Osteoblast (primary cell): ENCODE measurements around the gene LRMDA. TPM values are rescaled to one million over a fixed set of nuclear protein-coding genes. Genes with fewer than 3 reads are reported as not detected.

Source experiments
- DNase-seq: peaks from one replicate; pipeline ENCODE4 v3.0.0; 2011; ENCODE audit warnings: low spot score, mixed read lengths; ENCODE audit not compliant: insufficient read length; ENCODE audit errors: missing footprints
- H2AFZ ChIP-seq: 2 replicates; pipeline ENCODE4 v1.6.0; 2011; ENCODE audit warnings: mild to moderate bottlenecking, low read length
- H3K27ac ChIP-seq: 2 replicates; pipeline ENCODE4 v1.5.1; 2011; ENCODE audit warnings: mild to moderate bottlenecking, low read depth, low read length, moderate library complexity
- H3K27me3 ChIP-seq: 2 replicates; pipeline ENCODE4 v1.6.0; 2012; ENCODE audit warnings: mild to moderate bottlenecking, control low read depth, inconsistent platforms, low read length, moderate library complexity; ENCODE audit not compliant: insufficient read depth
- H3K36me3 ChIP-seq: 2 replicates; pipeline ENCODE4 v1.5.1; 2011; ENCODE audit warnings: mild to moderate bottlenecking, low read length, control low read depth, moderate library complexity; ENCODE audit not compliant: insufficient read depth
- H3K4me1 ChIP-seq: 2 replicates; pipeline ENCODE4 v1.5.1; 2011; ENCODE audit warnings: mild to moderate bottlenecking, low read length, control low read depth, moderate library complexity; ENCODE audit not compliant: insufficient read depth
- H3K4me2 ChIP-seq: 2 replicates; pipeline ENCODE4 v1.6.0; 2011; ENCODE audit warnings: mild to moderate bottlenecking, low read length; ENCODE audit not compliant: insufficient read depth
- H3K4me3 ChIP-seq: fragments of 200-600 bp; sonication (generic); 3 replicates; pipeline ENCODE4 v1.5.1; 2012; ENCODE audit warnings: mild to moderate bottlenecking, low read length, inconsistent platforms; ENCODE audit not compliant: insufficient read depth
- H3K79me2 ChIP-seq: 2 replicates; pipeline ENCODE4 v1.6.0; 2012; ENCODE audit warnings: mild to moderate bottlenecking, low read length, control low read depth, inconsistent platforms; ENCODE audit not compliant: insufficient read depth
- H3K9me3 ChIP-seq: 2 replicates; pipeline ENCODE4 v1.5.1; 2011; ENCODE audit warnings: low read depth, low read length, control low read depth
- H4K20me1 ChIP-seq: 2 replicates; pipeline ENCODE4 v1.6.0; 2012; ENCODE audit warnings: mild to moderate bottlenecking, low read length, control low read depth; ENCODE audit not compliant: insufficient read depth
- total RNA-seq: library from RNA; depleted of rRNA; stranded (reverse); fragments of >200 nt; gene quantifications from 2 replicates; pipeline ENCODE4 v1.2.3, GENCODE V29; 2012
- TF ChIP-seq, protein P1 (sequence below): IDR thresholded peaks from 2 replicates; pipeline ENCODE4 v1.5.1; 2011; ENCODE audit warnings: mild to moderate bottlenecking, low read depth, low read length, moderate library complexity; ENCODE audit errors: extremely low read depth

The LRMDA gene
- total RNA-seq, 1 donor, result 18.5 TPM

DNA sequence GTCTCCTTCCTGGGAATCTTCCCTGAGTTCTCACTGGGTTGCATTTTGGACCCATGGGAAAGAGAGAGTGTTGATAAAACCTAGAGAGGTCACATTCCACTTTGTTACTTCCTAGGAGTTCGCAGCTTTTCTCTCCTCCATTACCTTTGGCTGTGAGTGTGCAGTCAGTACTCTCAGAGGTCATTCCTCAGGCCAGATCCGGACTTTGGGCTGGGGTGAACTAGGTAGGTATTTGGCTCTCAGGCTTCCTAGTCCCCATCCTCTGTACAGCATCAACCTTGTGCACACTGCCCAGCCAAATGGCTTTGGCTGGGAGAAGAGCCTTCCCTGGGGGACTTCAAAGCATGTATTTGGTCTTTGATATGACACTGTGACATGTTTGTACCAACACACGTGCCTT is 508.1 kb downstream of the LRMDA start:
- TF ChIP-seq, protein P1, sequence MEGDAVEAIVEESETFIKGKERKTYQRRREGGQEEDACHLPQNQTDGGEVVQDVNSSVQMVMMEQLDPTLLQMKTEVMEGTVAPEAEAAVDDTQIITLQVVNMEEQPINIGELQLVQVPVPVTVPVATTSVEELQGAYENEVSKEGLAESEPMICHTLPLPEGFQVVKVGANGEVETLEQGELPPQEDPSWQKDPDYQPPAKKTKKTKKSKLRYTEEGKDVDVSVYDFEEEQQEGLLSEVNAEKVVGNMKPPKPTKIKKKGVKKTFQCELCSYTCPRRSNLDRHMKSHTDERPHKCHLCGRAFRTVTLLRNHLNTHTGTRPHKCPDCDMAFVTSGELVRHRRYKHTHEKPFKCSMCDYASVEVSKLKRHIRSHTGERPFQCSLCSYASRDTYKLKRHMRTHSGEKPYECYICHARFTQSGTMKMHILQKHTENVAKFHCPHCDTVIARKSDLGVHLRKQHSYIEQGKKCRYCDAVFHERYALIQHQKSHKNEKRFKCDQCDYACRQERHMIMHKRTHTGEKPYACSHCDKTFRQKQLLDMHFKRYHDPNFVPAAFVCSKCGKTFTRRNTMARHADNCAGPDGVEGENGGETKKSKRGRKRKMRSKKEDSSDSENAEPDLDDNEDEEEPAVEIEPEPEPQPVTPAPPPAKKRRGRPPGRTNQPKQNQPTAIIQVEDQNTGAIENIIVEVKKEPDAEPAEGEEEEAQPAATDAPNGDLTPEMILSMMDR, result no peak
- no peaks in the 10 kb centered on the region for H3K79me2 ChIP-seq
- no peak for DNase-seq
- no peaks in the 10 kb centered on the region for H3K4me1 ChIP-seq
- peaks cover 7% of the 10 kb centered on the region for H3K27me3 ChIP-seq
- H3K9me3 ChIP-seq, result no peaks in the 10 kb centered on the region
- H3K27ac ChIP-seq, result no peak overlapping the region
- H3K36me3 ChIP-seq, result no peaks in the 10 kb centered on the region
- H4K20me1 ChIP-seq, result peaks cover 3% of the 10 kb centered on the region
- no peak overlapping the region for H3K4me2 ChIP-seq
- no peak overlapping the region for H2AFZ ChIP-seq
- no peak overlapping the region for H3K4me3 ChIP-seq

DNA sequence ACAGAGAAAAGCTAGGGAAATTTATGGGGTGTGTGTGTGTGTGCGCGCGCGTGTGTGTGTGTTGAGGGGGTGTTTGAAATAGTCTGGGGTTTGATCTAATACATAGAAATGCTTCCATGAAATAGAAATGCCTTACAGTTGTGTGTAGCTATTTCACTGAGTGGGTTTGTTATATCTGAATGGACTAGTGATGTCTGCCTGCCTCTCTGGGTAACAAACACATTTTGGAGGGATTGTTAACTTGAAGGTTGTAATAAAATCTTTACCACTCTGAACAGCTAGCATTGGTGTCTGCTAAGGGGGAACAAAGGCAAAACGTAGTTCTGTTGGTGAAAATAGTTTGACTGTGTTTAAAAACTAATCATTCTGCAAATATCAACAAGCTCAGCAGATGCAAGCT is 509.3 kb downstream of the LRMDA start:
- Histone ChIP-seq H3K4me1 (no peaks in the 10 kb centered on the region), H3K4me3 (no peak overlapping the region), H3K36me3 (no peaks in the 10 kb centered on the region), H3K27me3 (peaks cover 7% of the 10 kb centered on the region), H3K27ac (no peak overlapping the region), H3K9me3 (no peaks in the 10 kb centered on the region), H4K20me1 (peaks cover 3% of the 10 kb centered on the region), H3K4me2 (no peak overlapping the region), H2AFZ (no peak overlapping the region), H3K79me2 (no peaks in the 10 kb centered on the region)
- TF ChIP-seq, protein P1, result no peak
- no peak for DNase-seq

DNA sequence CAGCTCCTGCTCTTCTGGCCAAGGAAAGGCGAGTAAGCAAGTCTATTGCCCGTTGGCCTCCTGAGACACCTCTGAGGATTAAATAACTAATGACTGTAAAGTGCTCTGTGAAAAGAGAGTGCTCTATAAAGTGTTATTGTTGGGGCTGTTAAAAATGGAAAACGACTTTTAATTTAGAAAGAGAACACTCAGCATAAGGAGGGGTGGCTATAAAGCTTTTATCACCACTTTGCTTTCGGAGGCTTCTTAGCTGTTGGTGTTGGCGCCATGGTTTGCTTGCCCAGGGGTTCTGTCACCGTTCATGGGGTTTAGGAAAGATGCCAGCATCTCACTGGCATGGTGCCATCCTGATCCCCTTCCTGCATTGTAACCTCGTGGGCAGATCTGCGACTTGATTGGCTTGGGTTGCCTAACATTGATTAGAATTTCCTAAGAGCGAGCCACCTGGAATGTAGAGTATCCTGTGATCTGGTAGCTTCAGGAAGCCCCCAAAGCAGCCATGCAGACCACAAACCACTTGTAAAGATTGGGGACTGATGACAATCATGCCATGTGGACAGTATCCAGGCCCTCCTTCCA is 509.9 kb downstream of the LRMDA start:
- Histone ChIP-seq H3K27me3 (peaks cover 7% of the 10 kb centered on the region), H3K36me3 (no peaks in the 10 kb centered on the region), H3K79me2 (no peaks in the 10 kb centered on the region), H3K4me3 (no peak overlapping the region), H3K4me2 (no peak overlapping the region), H2AFZ (no peak overlapping the region), H3K9me3 (no peaks in the 10 kb centered on the region), H3K27ac (no peak overlapping the region), H4K20me1 (peaks cover 3% of the 10 kb centered on the region), H3K4me1 (no peaks in the 10 kb centered on the region)
- TF ChIP-seq, protein P1, result no peak
- DNase-seq, result no peak

DNA sequence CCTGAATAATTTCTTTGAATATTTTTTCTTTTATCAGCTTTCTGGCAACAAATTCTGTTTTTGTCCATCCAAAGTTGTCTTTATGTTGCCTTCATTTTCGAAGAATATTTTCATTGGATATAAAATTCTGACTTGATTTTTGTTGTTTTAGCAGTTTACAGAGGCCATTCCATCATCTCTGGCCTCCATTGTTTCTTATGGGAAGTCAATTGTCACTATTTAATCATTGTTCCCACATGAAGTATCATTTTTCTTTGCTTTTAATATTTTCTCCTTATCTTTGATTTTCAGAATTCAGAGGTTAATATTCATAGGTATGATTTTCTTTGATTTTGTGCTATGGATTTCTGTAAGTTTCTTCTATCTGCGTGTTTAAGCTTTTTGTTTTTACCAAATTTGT is 512.6 kb downstream of the LRMDA start:
- no peak overlapping the region for H3K4me3 ChIP-seq
- DNase-seq, result no peak

More for the DNA sequence above, 512.6 kb downstream of the LRMDA start:
- Histone ChIP-seq H3K27me3 (peaks cover 4% of the 10 kb centered on the region), H3K4me2 (no peak overlapping the region), H3K27ac (no peak overlapping the region), H3K79me2 (no peaks in the 10 kb centered on the region), H4K20me1 (no peaks in the 10 kb centered on the region), H3K36me3 (no peaks in the 10 kb centered on the region), H3K4me1 (no peaks in the 10 kb centered on the region), H3K9me3 (no peaks in the 10 kb centered on the region), H2AFZ (no peak overlapping the region)
- TF ChIP-seq, protein P1, result no peak
